Measurements from ENCODE around the gene ABCD1. TPM values are rescaled to one million over a fixed set of nuclear protein-coding genes. Genes with fewer than 3 reads are reported as not detected.

The ABCD1 gene
- total and polyA plus RNA-seq, 12 donors, result 9.3 to 24.2 (median 14.4) TPM

- H3K4me3 ChIP-seq, result no peak overlapping the region
- peaks cover 0 to 11% (median 0%) of the 10 kb centered on the region in 9 donors for H3K4me1 ChIP-seq
- DNase-seq (no peak), ATAC-seq (no peak)
- 59 to 61% methylated on average over 19 to 21 of the region's 21 CpGs for WGBS, 2 donors
- TF ChIP-seq CTCF (IDR thresholded peaks at IDR 0.05), result no peak
- H3K27ac ChIP-seq, result no peak overlapping the region
- H3K27me3 ChIP-seq, result peaks cover 0 to 67% (median 0%) of the 10 kb centered on the region in 7 donors
- H3K9me3 ChIP-seq, result no peaks in the 10 kb centered on the region
- intact Hi-C loops (cut with DNase I), result no loop called here
- H3K36me3 ChIP-seq, result no peaks in the 10 kb centered on the region
Measured at GRCh38 chrX:153685156-153685536, 39.5 kb upstream of the ABCD1 start.

- ATAC-seq, result peak in 1 of 8 donors; percentile 1
- Histone ChIP-seq H3K4me3 (no peak overlapping the region), H3K27me3 (peaks cover 0 to 65% (median 0%) of the 10 kb centered on the region in 7 donors), H3K9me3 (no peaks in the 10 kb centered on the region), H3K27ac (no peak overlapping the region), H3K4me1 (peaks cover 0 to 15% (median 0%) of the 10 kb centered on the region in 9 donors), H3K36me3 (no peaks in the 10 kb centered on the region)
- WGBS, 2 donors, result 77 to 79% methylated on average over 17 to 24 of the region's 24 CpGs
- intact Hi-C loops (cut with DNase I), result no loop called here
- TF ChIP-seq CTCF (IDR thresholded peaks at IDR 0.05), result no peak
- no peak for DNase-seq
Measured at GRCh38 chrX:153685751-153686696, 38.6 kb upstream of the ABCD1 start.

- Histone ChIP-seq H3K36me3 (no peaks in the 10 kb centered on the region), H3K4me3 (no peak overlapping the region), H3K4me1 (peaks cover 0 to 15% (median 0%) of the 10 kb centered on the region in 9 donors), H3K27ac (no peak overlapping the region), H3K27me3 (peaks cover 0 to 60% (median 0%) of the 10 kb centered on the region in 7 donors), H3K9me3 (no peaks in the 10 kb centered on the region)
- 45 to 47% methylated on average over 9 of the region's 9 CpGs for WGBS, 2 donors
- intact Hi-C loops (cut with DNase I), result no loop called here
- TF ChIP-seq CTCF (IDR thresholded peaks at IDR 0.05), result no peak
- ATAC-seq (peak in 1 of 8 donors; percentile 12), DNase-seq (no peak)
Measured at GRCh38 chrX:153686711-153687110, 37.9 kb upstream of the ABCD1 start.

- Histone ChIP-seq H3K27me3 (peaks cover 0 to 58% (median 0%) of the 10 kb centered on the region in 7 donors), H3K36me3 (no peaks in the 10 kb centered on the region), H3K4me1 (peaks cover 0 to 17% (median 0%) of the 10 kb centered on the region in 9 donors), H3K27ac (peak within 1 kb of the TSS in 9 of 10 donors; percentile 70 to 82 (median 77)), H3K9me3 (no peaks in the 10 kb centered on the region), H3K4me3 (peak within 1 kb of the TSS; percentile 14 to 53 (median 47))
- ATAC-seq, result peak; percentile 45 to 76 (median 68)
- TF ChIP-seq CTCF (IDR thresholded peaks at IDR 0.05), result peak in 8 of 9 donors; percentile 11 to 55 (median 40)
- 2 to 5% methylated on average over 4 to 42 of the region's 66 CpGs for WGBS, 2 donors
- DNase-seq, result peak; percentile 73 to 80
- intact Hi-C loops (cut with DNase I), result loop anchor here in 1 of 10 donors (1.0 kb wide), 1 partner anchor 36 kb away; no protein-coding TSS in a partner anchor
Measured at GRCh38 chrX:153687121-153688039, 37.3 kb upstream of the ABCD1 start, which contains the start of gene SLC6A8. Gene SLC6A8, plus strand, starts transcription at chrX:153687926. Its CDS starts 649 bp downstream, at chrX:153688575.

All from heart right ventricle (tissue), 16 donors.